ENCODE measurements around the gene SREK1IP1. TPM values are rescaled to one million over a fixed set of nuclear protein-coding genes. Genes with fewer than 3 reads are reported as not detected.
A peak's percentile ranks its signal among the peaks of the same experiment; 100 is the strongest.

SREK1IP1 gene
- total and polyA plus RNA-seq, 12 donors, result 5.5 to 25.9 (median 12.5) TPM

DNA sequence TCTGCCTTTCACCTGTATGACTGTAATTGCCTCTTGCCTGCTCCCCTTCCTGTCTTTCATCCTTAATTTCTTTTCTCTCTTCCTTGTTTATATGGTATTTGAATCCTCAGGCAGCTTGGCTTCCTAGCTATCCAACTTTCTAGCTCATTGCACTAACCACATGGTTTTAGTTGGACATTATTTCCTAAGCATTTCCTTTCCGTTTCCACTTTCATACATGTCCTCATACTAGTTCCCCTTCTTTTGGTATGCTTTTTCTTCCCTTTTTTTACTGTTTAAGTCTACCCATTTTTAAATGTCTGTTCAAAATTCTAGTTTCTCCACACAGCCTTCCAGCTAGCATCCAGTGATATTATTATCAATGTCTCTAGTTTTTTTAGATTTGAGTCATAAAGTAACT, 6.8 kb upstream of the SREK1IP1 start:
- H3K9me3 ChIP-seq, result no peaks in the 10 kb centered on the region
- TF ChIP-seq, protein P1, sequence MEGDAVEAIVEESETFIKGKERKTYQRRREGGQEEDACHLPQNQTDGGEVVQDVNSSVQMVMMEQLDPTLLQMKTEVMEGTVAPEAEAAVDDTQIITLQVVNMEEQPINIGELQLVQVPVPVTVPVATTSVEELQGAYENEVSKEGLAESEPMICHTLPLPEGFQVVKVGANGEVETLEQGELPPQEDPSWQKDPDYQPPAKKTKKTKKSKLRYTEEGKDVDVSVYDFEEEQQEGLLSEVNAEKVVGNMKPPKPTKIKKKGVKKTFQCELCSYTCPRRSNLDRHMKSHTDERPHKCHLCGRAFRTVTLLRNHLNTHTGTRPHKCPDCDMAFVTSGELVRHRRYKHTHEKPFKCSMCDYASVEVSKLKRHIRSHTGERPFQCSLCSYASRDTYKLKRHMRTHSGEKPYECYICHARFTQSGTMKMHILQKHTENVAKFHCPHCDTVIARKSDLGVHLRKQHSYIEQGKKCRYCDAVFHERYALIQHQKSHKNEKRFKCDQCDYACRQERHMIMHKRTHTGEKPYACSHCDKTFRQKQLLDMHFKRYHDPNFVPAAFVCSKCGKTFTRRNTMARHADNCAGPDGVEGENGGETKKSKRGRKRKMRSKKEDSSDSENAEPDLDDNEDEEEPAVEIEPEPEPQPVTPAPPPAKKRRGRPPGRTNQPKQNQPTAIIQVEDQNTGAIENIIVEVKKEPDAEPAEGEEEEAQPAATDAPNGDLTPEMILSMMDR (IDR thresholded peaks at IDR 0.05), result no peak
- H3K27ac ChIP-seq, result no peak overlapping the region
- H3K4me1 ChIP-seq, result peaks cover 0 to 15% (median 7%) of the 10 kb centered on the region in 9 donors
- peaks cover 0 to 37% (median 0%) of the 10 kb centered on the region in 9 donors for H3K36me3 ChIP-seq
- no peaks in the 10 kb centered on the region for H3K27me3 ChIP-seq
- DNase-seq (no peak), ATAC-seq (no peak)
- no peak overlapping the region for H3K4me3 ChIP-seq
- intact Hi-C loops (cut with DNase I), result no loop called here
- WGBS, 2 donors, result 78 to 93% methylated on average over 1 of the region's 1 CpG

DNA sequence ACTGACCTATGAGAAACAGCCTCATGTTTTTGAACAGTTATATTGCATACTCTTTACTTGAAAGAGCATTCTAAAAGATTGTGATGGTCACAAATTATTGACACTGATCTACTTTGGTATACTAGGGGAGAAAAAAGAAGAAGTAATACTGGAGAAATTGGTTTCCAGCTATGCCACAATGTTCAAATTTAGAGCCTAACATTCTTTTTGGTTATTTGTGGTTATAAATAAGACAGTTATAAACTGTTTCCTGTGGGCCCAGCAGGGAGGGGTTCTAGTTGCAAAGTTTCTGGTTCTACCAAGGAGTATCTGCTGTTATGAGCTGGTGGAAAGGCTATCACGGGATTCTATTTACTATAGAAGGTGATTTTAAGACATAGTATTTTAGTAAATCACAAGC, 5.0 kb upstream of the SREK1IP1 start:
- Histone ChIP-seq H3K4me1 (peaks cover 2 to 26% (median 18%) of the 10 kb centered on the region in 9 donors), H3K4me3 (no peak overlapping the region), H3K27me3 (no peaks in the 10 kb centered on the region), H3K27ac (no peak overlapping the region), H3K9me3 (no peaks in the 10 kb centered on the region), H3K36me3 (peaks cover 0 to 35% (median 0%) of the 10 kb centered on the region in 9 donors)
- TF ChIP-seq, protein P1 (IDR thresholded peaks at IDR 0.05), result no peak
- ATAC-seq (no peak), DNase-seq (no peak)
- intact Hi-C loops (cut with DNase I), result no loop called here
- WGBS, 2 donors, result 80 to 90% methylated on average over 1 of the region's 1 CpG

DNA sequence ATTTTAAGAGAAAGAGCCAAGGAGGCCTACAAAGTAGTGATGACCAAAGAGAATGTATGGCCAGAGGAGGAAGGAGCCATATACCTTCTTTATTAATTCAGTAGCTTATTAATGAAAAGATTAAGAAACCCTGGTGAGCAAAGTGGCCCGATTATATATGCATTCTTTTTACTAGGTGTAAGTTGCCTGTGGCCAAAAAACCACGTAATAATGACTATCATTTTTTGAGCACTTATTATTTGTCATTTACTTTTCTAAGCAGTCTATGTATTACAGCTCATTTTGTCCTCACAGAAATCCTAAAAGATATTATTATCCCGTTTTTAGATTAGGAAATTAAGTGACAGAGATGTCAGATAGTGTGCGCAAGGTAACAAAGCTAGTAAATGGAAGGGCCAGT, 3.2 kb upstream of the SREK1IP1 start:
- Histone ChIP-seq H3K9me3 (no peaks in the 10 kb centered on the region), H3K27me3 (no peaks in the 10 kb centered on the region), H3K27ac (no peak overlapping the region), H3K4me1 (peaks cover 8 to 38% (median 28%) of the 10 kb centered on the region in 9 donors), H3K36me3 (peaks cover 0 to 20% (median 0%) of the 10 kb centered on the region in 9 donors), H3K4me3 (no peak overlapping the region)
- intact Hi-C loops (cut with DNase I), result no loop called here
- ATAC-seq (no peak), DNase-seq (no peak)
- 84 to 88% methylated on average over 4 of the region's 4 CpGs for WGBS, 2 donors
- TF ChIP-seq, protein P1 (IDR thresholded peaks at IDR 0.05), result no peak

DNA sequence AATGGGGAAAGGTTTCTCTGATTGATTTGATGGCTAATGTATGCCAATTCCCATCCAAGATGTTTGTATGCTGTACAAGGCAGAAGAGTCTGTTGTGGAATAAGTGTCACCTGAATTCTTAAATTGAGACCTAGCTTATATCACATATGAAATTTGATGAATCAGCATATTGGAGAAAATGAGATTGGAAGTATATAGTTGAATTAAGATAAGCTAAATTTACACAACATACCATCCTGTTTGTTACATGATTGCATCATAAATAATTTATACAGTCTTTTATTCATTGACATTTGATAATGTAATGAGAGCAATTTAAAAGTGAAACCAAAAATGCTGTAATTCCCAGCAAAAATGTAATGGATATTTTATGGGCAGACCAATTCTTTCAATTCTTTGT, 1.4 kb upstream of the SREK1IP1 start:
- Histone ChIP-seq H3K4me1 (peaks cover 8 to 54% (median 37%) of the 10 kb centered on the region in 9 donors), H3K4me3 (peak overlapping the region; percentile 70 to 97 (median 86)), H3K27me3 (no peaks in the 10 kb centered on the region), H3K9me3 (no peaks in the 10 kb centered on the region), H3K36me3 (peaks cover 0 to 10% (median 0%) of the 10 kb centered on the region in 9 donors), H3K27ac (no peak overlapping the region)
- intact Hi-C loops (cut with DNase I), result loop anchor here in 1 of 10 donors (5.0 kb wide), 1 partner anchor 1668 kb away; no protein-coding TSS in a partner anchor
- TF ChIP-seq, protein P1 (IDR thresholded peaks at IDR 0.05), result no peak
- no peak for ATAC-seq
- no peak for DNase-seq

Data from heart right ventricle (tissue), 16 donors.